Measurements from ENCODE around the gene THOC6.
A peak's percentile ranks its signal among the peaks of the same experiment; 100 is the strongest.

THOC6 gene

GRCh38 chr16:3038896-3039295 lies 15.1 kb downstream of the THOC6 start:
- TF ChIP-seq CTCF (IDR thresholded peaks at IDR 0.05; ENCODE audit: borderline replicate concordance, insufficient read depth, low read depth, low read length): no peak
- H3K4me3 ChIP-seq (ENCODE audit: low read depth, low read length): no peak overlapping the region

GRCh38 chr16:3042376-3042775 lies 18.5 kb downstream of the THOC6 start:
- H3K4me3 ChIP-seq (ENCODE audit: low read depth, low read length): no peak overlapping the region
- no peak for TF ChIP-seq CTCF (IDR thresholded peaks at IDR 0.05; ENCODE audit: borderline replicate concordance, insufficient read depth, low read depth, low read length)

- H3K4me3 ChIP-seq (ENCODE audit: low read depth, low read length): no peak overlapping the region
- no peak for TF ChIP-seq CTCF (IDR thresholded peaks at IDR 0.05; ENCODE audit: borderline replicate concordance, insufficient read depth, low read depth, low read length)
Observed at GRCh38 chr16:3044708-3045107, 20.9 kb downstream of the THOC6 start.

GRCh38 chr16:3045758-3046640 lies 22.2 kb downstream of the THOC6 start, which contains the start of gene MMP25:
Gene MMP25, plus strand, starts transcription at chr16:3046561. Its CDS starts 357 bp downstream, at chr16:3046918.
- H3K4me3 ChIP-seq (ENCODE audit: low read depth, low read length): peak within 1 kb of the TSS; percentile 60
- no peak for TF ChIP-seq CTCF (IDR thresholded peaks at IDR 0.05; ENCODE audit: borderline replicate concordance, insufficient read depth, low read depth, low read length)

GRCh38 chr16:3046641-3047386 lies 23.0 kb downstream of the THOC6 start:
- TF ChIP-seq CTCF (IDR thresholded peaks at IDR 0.05; ENCODE audit: borderline replicate concordance, insufficient read depth, low read depth, low read length): no peak
- H3K4me3 ChIP-seq (ENCODE audit: low read depth, low read length): peak overlapping the region; percentile 60

GRCh38 chr16:3047387-3047720 lies 23.5 kb downstream of the THOC6 start:
- no peak for TF ChIP-seq CTCF (IDR thresholded peaks at IDR 0.05; ENCODE audit: borderline replicate concordance, insufficient read depth, low read depth, low read length)
- H3K4me3 ChIP-seq (ENCODE audit: low read depth, low read length): no peak overlapping the region

All from GM12875 (cell line).